Daoy (cell line): ENCODE measurements around the gene SCN2B. TPM values are rescaled to one million over a fixed set of nuclear protein-coding genes. Genes with fewer than 3 reads are reported as not detected.
"Not testable (repeated sequence)": the region's sequence is repeated elsewhere in the genome, so short reads cannot be mapped to it uniquely, and the experiment has no call there.

Experiments used
- DNase-seq: peaks from one replicate; pipeline ENCODE4 v3.0.0-alpha.2; 2015; ENCODE audit warnings: low read depth
- total RNA-seq: library from RNA; depleted of rRNA; stranded (reverse); fragments of >200 nt; shearing (Covaris generic); gene quantifications from 2 replicates; pipeline ENCODE4 v1.2.3, GENCODE V29; 2014

SCN2B gene
- total RNA-seq, 1 experiment from 2014 or later, result not detected

GRCh38 chr11:118206391-118207031 is 30.1 kb upstream of the SCN2B start:
- DNase-seq, result no peak

GRCh38 chr11:118205606-118206378 is 29.4 kb upstream of the SCN2B start:
- no peak for DNase-seq

- no peak for DNase-seq
Observed at GRCh38 chr11:118202599-118203422, 26.4 kb upstream of the SCN2B start.

- DNase-seq, result no peak
Observed at GRCh38 chr11:118201966-118202365, 25.5 kb upstream of the SCN2B start.

- DNase-seq, result no peak
Observed at GRCh38 chr11:118200901-118201680, 24.7 kb upstream of the SCN2B start.

- DNase-seq, result no peak
Observed at GRCh38 chr11:118200497-118200896, 24.1 kb upstream of the SCN2B start.

- DNase-seq, result no peak
Observed at GRCh38 chr11:118199135-118199534, 22.7 kb upstream of the SCN2B start.

GRCh38 chr11:118198370-118198769 is 21.9 kb upstream of the SCN2B start:
- peak; percentile 73 for DNase-seq

GRCh38 chr11:118194835-118195627 is 18.6 kb upstream of the SCN2B start:
- DNase-seq, result peak; percentile 67

- DNase-seq, result no peak
Observed at GRCh38 chr11:118193910-118194566, 17.6 kb upstream of the SCN2B start.

- DNase-seq, result not testable (repeated sequence)
Observed at GRCh38 chr11:118192817-118193216, 16.4 kb upstream of the SCN2B start.

GRCh38 chr11:118190942-118191506 is 14.6 kb upstream of the SCN2B start:
- DNase-seq, result not testable (repeated sequence)

- no peak for DNase-seq
Observed at GRCh38 chr11:118186346-118187107, 10.1 kb upstream of the SCN2B start.

- no peak for DNase-seq
Observed at GRCh38 chr11:118184784-118185579, 8.5 kb upstream of the SCN2B start.

- not testable (repeated sequence) for DNase-seq
Observed at GRCh38 chr11:118183691-118184090, 7.3 kb upstream of the SCN2B start.

- DNase-seq, result peak; percentile 45
Observed at GRCh38 chr11:118180300-118180703, 3.9 kb upstream of the SCN2B start.

- DNase-seq, result no peak
Observed at GRCh38 chr11:118176778-118177134, 317 bp upstream of the SCN2B start.
